GM18870 (cell line): ENCODE measurements around the gene CYBC1.

Experiments
- ATAC-seq: cut with Tn5 transposase; IDR thresholded peaks from one replicate; pipeline ENCODE4 v1.9.1; 2021; ENCODE audit warnings: moderate library complexity; ENCODE audit not compliant: unreplicated experiment

CYBC1 gene

GRCh38 chr17:82411396-82412053 is 39.0 kb downstream of the CYBC1 start:
- no peak for ATAC-seq

- no peak for ATAC-seq
Observed at GRCh38 chr17:82410014-82410716, 40.4 kb downstream of the CYBC1 start.

GRCh38 chr17:82408938-82409318 is 41.6 kb downstream of the CYBC1 start:
- ATAC-seq, result no peak

GRCh38 chr17:82408288-82408937 is 42.1 kb downstream of the CYBC1 start:
- no peak for ATAC-seq

- no peak for ATAC-seq
Observed at GRCh38 chr17:82407255-82407654, 43.3 kb downstream of the CYBC1 start.

GRCh38 chr17:82406131-82406671 is 44.4 kb downstream of the CYBC1 start:
- no peak for ATAC-seq

GRCh38 chr17:82405051-82405450 is 45.5 kb downstream of the CYBC1 start:
- no peak for ATAC-seq

GRCh38 chr17:82403662-82404660 is 46.6 kb downstream of the CYBC1 start:
- no peak for ATAC-seq

GRCh38 chr17:82402865-82403264 is 47.7 kb downstream of the CYBC1 start:
- peak; percentile 69 for ATAC-seq

- no peak for ATAC-seq
Observed at GRCh38 chr17:82400830-82401229, 49.7 kb downstream of the CYBC1 start.

GRCh38 chr17:82400206-82400605 is 50.3 kb downstream of the CYBC1 start:
- ATAC-seq, result no peak

GRCh38 chr17:82399601-82400101 is 50.9 kb downstream of the CYBC1 start:
- ATAC-seq, result no peak

- no peak for ATAC-seq
Observed at GRCh38 chr17:82399041-82399441, 51.5 kb downstream of the CYBC1 start.

- no peak for ATAC-seq
Observed at GRCh38 chr17:82397449-82398335, 52.9 kb downstream of the CYBC1 start.

GRCh38 chr17:82396601-82397435 is 53.7 kb downstream of the CYBC1 start:
- ATAC-seq, result no peak

GRCh38 chr17:82394278-82394677 is 56.3 kb downstream of the CYBC1 start:
- no peak for ATAC-seq

GRCh38 chr17:82392941-82393340 is 57.6 kb downstream of the CYBC1 start:
- ATAC-seq, result no peak
